GM21786 (cell line): ENCODE measurements around the gene ZFYVE9.
A peak's percentile ranks its signal among the peaks of the same experiment; 100 is the strongest.

Experiments used
- ATAC-seq: cut with Tn5 transposase; IDR thresholded peaks from one replicate; pipeline ENCODE4 v1.9.1; 2021; ENCODE audit not compliant: unreplicated experiment

Gene ZFYVE9

GRCh38 chr1:52334906-52335528 is 193.1 kb downstream of the ZFYVE9 start:
- no peak for ATAC-seq

GRCh38 chr1:52337439-52337838 is 195.6 kb downstream of the ZFYVE9 start:
- no peak for ATAC-seq

GRCh38 chr1:52341655-52342260 is 199.9 kb downstream of the ZFYVE9 start:
- ATAC-seq, result no peak

DNA sequence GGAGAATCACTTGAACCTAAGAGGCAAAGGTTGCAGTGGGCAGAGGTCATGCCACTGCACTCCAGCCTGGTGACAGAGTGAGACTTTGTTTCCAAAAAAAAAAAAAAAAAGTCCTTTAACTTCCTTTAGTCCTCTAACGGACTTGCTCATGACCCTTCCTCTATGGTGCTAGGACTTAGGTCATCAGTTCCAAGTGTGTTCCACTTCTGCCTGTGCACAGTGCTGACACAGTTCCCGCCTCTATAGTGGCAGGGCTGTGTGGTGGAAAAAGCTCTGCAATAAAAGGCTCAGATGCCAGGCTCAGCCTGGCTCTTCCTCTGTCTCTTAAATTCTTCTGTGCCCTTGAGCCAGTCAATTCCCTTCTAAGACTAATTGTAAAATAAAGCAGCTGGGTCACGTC is 202.1 kb downstream of the ZFYVE9 start:
- ATAC-seq, result no peak

DNA sequence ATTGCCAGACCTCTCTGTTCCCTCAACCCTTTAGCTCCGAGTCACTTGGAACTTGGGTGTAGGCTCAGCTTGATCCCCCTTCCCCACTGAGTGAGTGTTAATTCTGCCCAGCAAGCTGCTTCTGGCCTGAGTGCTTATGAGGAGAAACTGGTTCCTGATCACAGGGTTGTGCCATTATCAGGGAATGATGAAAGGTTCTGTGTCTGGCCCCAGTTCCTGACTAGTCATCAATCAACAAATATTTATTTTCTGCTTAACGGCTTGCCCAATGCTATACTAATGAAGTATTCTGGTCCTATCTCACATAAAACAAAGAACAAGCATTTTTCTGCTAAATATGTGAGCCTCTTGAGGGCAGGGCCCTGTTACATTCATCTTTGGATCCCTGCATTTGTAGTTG is 203.4 kb downstream of the ZFYVE9 start:
- ATAC-seq, result no peak

DNA sequence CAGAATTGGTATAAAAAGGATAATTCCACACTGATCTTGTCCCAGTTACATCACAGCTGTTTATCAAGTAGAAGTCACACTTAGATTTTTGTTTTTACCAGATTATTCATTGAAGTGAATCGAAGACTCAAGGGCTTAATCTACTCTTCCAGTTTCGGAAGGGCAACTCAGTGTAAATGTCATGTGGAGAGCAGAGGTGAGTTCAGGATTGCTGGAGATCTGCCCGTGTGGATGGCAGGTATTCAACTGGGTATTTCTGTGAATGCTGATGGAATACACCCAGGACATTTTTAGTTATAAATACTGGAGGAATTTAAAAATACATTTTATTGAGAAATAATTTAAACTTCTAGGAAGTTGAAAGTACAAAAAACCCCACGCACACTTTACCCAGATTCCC is 204.8 kb downstream of the ZFYVE9 start:
- ATAC-seq, result no peak

GRCh38 chr1:52348704-52349300 is 206.9 kb downstream of the ZFYVE9 start:
- no peak for ATAC-seq

DNA sequence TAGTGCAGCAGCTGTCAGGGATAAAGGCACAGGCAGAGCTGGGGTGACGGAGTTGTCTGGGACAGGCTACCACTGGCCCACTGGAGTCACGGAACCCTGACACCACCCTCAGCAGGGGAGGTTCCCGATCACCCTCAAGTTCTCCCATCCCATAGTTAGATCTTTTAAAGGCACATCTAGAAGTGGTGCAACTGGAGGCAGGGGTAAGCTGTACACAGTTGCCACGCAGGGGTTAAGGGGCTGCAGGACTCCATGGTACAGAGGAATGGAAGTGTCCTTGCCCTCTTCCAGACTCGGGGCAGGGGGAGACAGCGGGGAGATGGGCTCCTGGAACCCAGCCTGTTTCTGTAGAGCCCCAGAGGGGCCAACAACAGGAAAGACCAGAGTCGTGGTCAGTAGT is 210.8 kb downstream of the ZFYVE9 start:
- no peak for ATAC-seq

GRCh38 chr1:52355436-52355835 is 213.5 kb downstream of the ZFYVE9 start:
- ATAC-seq, result no peak

GRCh38 chr1:52355847-52356505 is 214.1 kb downstream of the ZFYVE9 start:
- ATAC-seq, result no peak

DNA sequence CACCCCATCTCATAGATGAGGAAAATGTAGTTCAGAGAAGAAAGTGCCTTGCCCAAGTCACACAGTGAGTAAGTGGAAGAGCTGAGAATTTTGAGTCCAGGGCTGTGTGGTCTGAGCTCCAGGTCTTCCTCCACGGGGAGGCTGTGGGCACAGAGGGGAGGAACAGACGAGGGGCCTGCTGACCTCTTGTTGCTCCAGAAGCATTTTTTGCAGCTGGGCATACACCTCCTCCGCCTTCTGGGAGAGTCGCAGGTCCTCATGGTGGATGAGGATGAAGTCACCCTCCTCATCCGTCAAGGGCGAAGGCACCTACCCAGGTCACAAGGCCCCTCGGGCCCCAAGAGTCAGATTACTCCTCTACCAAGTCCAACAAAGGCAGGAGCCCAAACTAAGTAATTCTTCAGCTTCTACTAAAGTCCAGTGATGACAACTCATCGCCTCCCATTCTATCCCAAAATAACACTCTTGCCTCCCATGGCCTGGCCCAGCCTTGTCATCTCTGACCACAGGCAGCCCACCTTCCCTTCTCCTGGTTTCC is 215.0 kb downstream of the ZFYVE9 start:
- no peak for ATAC-seq

DNA sequence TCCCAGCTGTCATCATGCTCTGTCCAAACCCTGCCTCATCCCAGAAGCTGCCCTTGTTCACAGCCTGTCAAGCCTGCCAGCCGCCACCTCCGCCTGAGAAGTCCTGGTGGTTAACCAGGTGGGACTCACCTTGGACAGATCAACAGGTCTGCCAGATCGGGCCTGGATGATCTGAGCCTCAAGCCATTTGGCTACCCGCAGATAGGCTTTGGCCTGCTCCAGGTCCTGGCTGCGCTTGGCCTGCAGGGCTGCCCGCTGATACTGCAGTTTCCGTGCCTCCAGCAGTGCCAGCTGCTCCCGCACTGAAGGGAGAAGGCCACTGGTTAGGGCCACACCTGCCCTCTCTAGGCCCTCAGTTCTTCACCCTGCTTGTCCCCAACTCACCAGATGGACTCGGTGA is 215.5 kb downstream of the ZFYVE9 start:
- ATAC-seq, result no peak

- no peak for ATAC-seq
Measured at GRCh38 chr1:52358851-52359497, 217.1 kb downstream of the ZFYVE9 start.

- no peak for ATAC-seq
Measured at GRCh38 chr1:52359676-52360594, 218.0 kb downstream of the ZFYVE9 start.

DNA sequence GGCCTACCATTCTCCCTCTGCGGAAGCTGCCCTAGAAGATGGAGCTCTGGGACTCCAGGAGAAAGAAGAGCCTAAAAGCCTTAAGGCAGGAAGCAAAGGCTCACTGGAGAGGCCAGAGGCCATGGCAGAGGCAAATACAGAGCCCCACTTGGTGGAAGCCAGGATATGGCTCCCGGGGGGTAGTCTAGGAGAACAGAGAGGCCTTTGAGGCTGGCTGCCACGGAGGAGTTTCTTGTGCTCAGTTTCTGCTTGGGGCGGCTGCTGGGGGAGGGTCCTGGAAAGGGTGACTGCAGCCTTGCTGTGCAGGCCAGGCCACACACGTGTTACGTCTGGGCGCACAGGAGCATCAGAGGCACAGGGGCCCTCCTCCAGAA is 218.7 kb downstream of the ZFYVE9 start:
- ATAC-seq, result no peak

DNA sequence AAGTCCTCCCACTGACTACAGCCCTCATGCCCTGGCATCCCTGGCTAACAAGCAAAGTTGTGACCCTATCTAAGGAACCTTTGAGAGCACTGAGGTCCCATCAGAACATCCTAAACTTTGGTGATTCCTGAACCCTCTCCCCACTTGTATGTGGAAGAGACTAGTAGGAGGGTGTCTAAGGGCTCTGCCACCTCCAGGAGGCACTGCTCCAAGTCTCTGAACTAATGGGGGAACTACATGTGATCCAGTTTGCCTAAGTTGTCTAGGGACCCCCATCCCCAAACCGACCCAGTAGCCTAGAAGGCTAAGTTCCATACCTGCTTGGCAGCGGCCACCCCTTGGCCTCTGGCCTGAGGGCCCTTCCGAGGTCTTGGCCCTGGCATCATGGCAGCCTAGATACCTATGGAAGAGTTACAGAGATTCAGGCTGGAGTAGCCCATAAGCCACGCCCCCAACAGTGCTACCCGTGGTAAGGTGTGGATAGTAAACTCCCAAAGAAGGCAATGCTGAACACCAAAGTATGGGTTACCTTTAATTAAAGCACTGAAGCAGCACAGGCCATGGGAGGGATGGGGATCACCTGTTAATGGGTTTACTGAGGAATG is 222.4 kb downstream of the ZFYVE9 start:
- ATAC-seq, result no peak

DNA sequence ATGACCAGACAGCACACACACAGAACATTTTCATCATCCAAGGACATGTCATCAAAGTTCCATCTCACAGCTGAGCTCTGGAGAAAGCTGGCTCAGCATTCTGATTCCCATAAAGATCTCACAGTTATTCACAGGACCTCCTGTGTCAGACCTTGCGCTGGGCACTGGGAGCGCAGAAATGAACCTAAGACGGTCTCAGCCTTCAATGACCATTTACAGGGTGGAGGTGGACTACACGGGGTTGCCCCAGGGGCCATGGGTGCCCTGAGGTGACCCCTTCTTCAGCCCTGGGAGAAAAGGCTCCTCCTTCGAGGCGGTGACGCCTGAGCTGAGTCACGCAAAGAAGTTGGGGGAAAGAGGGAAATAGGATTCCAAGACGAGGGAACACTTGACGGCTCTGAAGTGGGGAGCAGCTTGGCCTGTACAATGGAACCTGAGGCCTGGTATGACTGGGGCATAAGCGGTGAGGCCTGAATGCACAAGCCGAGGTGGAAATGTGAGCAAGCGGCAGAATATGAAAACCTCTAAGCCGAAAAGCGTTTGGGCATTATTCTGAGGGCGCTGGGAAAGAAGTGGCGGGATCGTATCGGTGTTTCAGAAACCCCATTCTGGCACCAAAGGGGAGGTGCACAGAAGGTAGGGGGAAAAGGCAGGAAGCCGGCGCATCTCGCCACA is 223.3 kb downstream of the ZFYVE9 start:
- ATAC-seq, result no peak

DNA sequence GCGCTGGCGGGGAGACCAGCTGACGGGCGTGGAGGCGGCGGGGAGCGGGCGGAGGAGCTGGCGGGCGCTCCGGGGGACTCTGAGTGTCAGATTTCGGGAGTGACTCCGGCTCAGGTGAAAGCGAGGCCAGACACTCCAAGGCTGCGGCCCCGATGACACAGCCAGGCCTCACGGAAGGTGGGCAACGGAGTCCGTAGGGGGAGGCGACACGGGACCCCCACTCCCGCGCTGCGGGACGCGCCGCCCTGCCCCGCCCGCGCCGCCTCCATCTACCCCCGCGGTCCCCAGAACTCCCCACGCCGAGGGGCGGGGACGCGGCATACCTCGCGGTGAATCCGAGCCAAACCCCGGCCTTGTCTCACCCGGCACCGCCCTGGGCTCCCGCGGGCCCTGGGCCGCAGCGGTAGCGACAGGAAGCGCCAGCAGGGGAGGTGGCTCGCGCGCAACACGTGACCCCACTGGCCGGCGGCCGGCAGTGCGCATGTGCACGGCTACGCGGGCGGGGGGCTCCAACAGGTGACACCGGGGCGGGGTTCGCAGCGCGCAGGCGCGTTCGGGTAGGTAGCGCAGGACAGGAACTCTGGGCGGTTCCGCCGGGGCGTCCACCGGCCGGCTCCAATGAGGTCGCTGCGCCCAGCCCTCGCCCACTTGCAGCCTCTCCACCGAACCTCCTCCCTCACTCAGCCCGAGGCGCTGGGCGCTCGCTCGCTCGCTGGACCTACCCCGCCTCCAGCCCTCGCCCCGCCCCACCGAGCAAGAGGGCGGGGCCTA is 224.0 kb downstream of the ZFYVE9 start, which contains the start of gene CC2D1B:
Gene CC2D1B (minus strand): TSS at position 460 of the 771 bp plus-strand sequence. CDS start 1,585 bp downstream, outside the sequence.
- peak; percentile 92 for ATAC-seq

- ATAC-seq, result no peak
Measured at GRCh38 chr1:52366517-52366827, 224.6 kb downstream of the ZFYVE9 start.
